K562 (cell line): ENCODE data around the gene NRCAM. TPM values are rescaled to one million over a fixed set of nuclear protein-coding genes. Genes with fewer than 3 reads are reported as not detected.

ENCODE experiments used
- CREM ChIP-seq: IDR thresholded peaks from 2 replicates; pipeline ENCODE4 v1.6.1; 2014; ENCODE audit warnings: antibody characterized with exemption, low read depth
- IFI16 ChIP-seq: fragments of 250-450 bp; sonication (Bioruptor Pico); IDR thresholded peaks from 2 replicates; pipeline ENCODE4 v2.1.2; 2022; ENCODE audit warnings: mild to moderate bottlenecking, inconsistent platforms
- MGA ChIP-seq: fragments of 450-650 bp; IDR thresholded peaks from 2 replicates; pipeline ENCODE4 v1.6.1; 2016; ENCODE audit warnings: mild to moderate bottlenecking, moderate library complexity
- SAFB2 ChIP-seq: fragments of 200-400 bp; formaldehyde crosslinking; IDR thresholded peaks from 2 replicates; pipeline ENCODE4 v1.6.1; 2018; ENCODE audit warnings: borderline replicate concordance, low read length, low read depth, moderate library complexity; ENCODE audit not compliant: severe bottlenecking
- polyA plus RNA-seq, 8 experiments: library from polyadenylated mRNA; depleted of rRNA in 4 of 8; stranded (reverse) in 5 of 8; unstranded in 3 of 8; fragments of >200 nt; fragmentation: Nextera tagmentation in 2 of 8; fragmentation: Illumina TruSeq in 1 of 8; extraction: Ambion mirVana in 2 of 8; extraction: Trizol in 1 of 8; gene quantifications; 2 replicates each; pipeline versions ENCODE4 v1.2.1 to v1.2.3, GENCODE V29; 2011 to 2014; ENCODE audit warnings: inconsistent platforms in 1 of 8, missing spikeins in 1 of 8
- total RNA-seq, 7 experiments: library from RNA; depleted of rRNA in 6 of 7; stranded (reverse); fragments of >200 nt in 6 of 7; fragmentation: Illumina TruSeq in 2 of 7; extraction: Trizol in 2 of 7; gene quantifications; 2 replicates each; pipeline versions ENCODE4 v1.2.1 to v1.2.3, GENCODE V29; 2011 to 2021; ENCODE audit warnings: low replicate concordance in 1 of 7
- TF ChIP-seq, protein P1 (sequence below): sonication (generic); formaldehyde crosslinking; IDR thresholded peaks from 2 replicates; pipeline ENCODE4 v1.8.0; 2022; ENCODE audit warnings: mild to moderate bottlenecking, missing genetic modification reagents

Gene NRCAM
- total and polyA plus RNA-seq, 9 of the 15 experiments (the other 6 are each of a cell fraction or from before 2014, with no cell fraction given), result 0.03 to 0.54 (median 0.12) TPM; not detected in 1

DNA sequence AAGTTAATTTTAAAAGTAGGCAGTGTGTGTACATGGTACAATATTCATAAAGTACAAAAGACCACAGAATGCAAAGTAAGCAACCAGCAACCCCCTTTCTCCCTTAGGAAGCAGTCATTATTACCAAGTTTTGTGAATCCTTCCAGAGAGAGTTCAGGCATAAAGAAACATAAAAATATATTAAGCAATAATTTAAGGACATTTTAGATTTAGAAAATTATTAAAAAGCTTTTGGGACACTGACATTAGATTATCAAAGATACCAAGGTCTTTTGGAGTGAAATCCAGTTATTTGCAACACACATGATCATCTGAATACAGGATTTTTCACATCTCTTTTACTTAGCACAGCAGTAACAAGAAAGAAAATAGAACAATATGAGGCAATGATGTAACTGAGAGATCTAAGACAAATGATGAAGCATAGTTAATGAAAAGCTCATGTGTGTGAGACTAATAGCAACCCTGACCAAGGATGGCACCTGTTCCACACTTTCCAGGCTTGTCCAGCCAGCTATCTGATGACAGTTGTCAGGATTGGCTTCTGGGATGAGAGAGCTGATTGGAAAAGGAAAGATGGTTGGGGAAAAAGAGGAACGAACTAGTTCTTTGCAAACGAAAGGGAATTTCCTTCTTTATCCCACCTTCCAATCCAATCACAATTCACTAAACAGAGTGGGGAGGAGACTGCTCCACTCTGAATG is 210.6 kb downstream of the NRCAM start (continued):
- TF ChIP-seq MGA, result no peak
- TF ChIP-seq CREM, result no peak
- TF ChIP-seq, protein P1, sequence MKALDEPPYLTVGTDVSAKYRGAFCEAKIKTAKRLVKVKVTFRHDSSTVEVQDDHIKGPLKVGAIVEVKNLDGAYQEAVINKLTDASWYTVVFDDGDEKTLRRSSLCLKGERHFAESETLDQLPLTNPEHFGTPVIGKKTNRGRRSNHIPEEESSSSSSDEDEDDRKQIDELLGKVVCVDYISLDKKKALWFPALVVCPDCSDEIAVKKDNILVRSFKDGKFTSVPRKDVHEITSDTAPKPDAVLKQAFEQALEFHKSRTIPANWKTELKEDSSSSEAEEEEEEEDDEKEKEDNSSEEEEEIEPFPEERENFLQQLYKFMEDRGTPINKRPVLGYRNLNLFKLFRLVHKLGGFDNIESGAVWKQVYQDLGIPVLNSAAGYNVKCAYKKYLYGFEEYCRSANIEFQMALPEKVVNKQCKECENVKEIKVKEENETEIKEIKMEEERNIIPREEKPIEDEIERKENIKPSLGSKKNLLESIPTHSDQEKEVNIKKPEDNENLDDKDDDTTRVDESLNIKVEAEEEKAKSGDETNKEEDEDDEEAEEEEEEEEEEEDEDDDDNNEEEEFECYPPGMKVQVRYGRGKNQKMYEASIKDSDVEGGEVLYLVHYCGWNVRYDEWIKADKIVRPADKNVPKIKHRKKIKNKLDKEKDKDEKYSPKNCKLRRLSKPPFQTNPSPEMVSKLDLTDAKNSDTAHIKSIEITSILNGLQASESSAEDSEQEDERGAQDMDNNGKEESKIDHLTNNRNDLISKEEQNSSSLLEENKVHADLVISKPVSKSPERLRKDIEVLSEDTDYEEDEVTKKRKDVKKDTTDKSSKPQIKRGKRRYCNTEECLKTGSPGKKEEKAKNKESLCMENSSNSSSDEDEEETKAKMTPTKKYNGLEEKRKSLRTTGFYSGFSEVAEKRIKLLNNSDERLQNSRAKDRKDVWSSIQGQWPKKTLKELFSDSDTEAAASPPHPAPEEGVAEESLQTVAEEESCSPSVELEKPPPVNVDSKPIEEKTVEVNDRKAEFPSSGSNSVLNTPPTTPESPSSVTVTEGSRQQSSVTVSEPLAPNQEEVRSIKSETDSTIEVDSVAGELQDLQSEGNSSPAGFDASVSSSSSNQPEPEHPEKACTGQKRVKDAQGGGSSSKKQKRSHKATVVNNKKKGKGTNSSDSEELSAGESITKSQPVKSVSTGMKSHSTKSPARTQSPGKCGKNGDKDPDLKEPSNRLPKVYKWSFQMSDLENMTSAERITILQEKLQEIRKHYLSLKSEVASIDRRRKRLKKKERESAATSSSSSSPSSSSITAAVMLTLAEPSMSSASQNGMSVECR, result no peak
- TF ChIP-seq SAFB2, result no peak
- TF ChIP-seq IFI16 (CRISPR knock-in tag), result 0 out of 2 replicates have a peak, but pooled peaks have one; percentile 33
